HG02759 (cell line): Measurements from ENCODE around the gene B3GNT4.
"Not testable (repeated sequence)": the region's sequence is repeated elsewhere in the genome, so short reads cannot be mapped to it uniquely, and the experiment has no call there.

Source experiments
- ATAC-seq: cut with Tn5 transposase; IDR thresholded peaks from one replicate; pipeline ENCODE4 v1.9.1; 2021; ENCODE audit warnings: mild to moderate bottlenecking, moderate library complexity; ENCODE audit not compliant: unreplicated experiment

Gene B3GNT4

GRCh38 chr12:122208073-122208820, 4.7 kb downstream of the B3GNT4 start:
- ATAC-seq: no peak

GRCh38 chr12:122215771-122216170, 12.3 kb downstream of the B3GNT4 start:
- no peak for ATAC-seq

- no peak for ATAC-seq
These were observed 12.9 kb downstream of the B3GNT4 start for GRCh38 chr12:122216445-122216844.

GRCh38 chr12:122225683-122226365, 22.3 kb downstream of the B3GNT4 start, which contains the start of gene DIABLO:
Gene DIABLO (minus strand): TSS chr12:122226052. CDS start chr12:122226014, 38 bp downstream.
- ATAC-seq: peak; percentile 90

GRCh38 chr12:122226366-122227125, 23.0 kb downstream of the B3GNT4 start:
- no peak for ATAC-seq

GRCh38 chr12:122227341-122227740, 23.8 kb downstream of the B3GNT4 start:
- ATAC-seq: no peak

- no peak for ATAC-seq
These were observed 24.6 kb downstream of the B3GNT4 start for GRCh38 chr12:122228092-122228491.

GRCh38 chr12:122230798-122231197, 27.3 kb downstream of the B3GNT4 start:
- no peak for ATAC-seq

GRCh38 chr12:122232691-122233090, 29.2 kb downstream of the B3GNT4 start:
- no peak for ATAC-seq

GRCh38 chr12:122235741-122236140, 32.2 kb downstream of the B3GNT4 start:
- no peak for ATAC-seq

- no peak for ATAC-seq
These were observed 35.4 kb downstream of the B3GNT4 start for GRCh38 chr12:122238861-122239260.

- no peak for ATAC-seq
These were observed 40.5 kb downstream of the B3GNT4 start for GRCh38 chr12:122243965-122244364.

GRCh38 chr12:122244565-122245371, 41.3 kb downstream of the B3GNT4 start:
- no peak for ATAC-seq

GRCh38 chr12:122245553-122245952, 42.0 kb downstream of the B3GNT4 start:
- no peak for ATAC-seq

GRCh38 chr12:122250047-122250446, 46.5 kb downstream of the B3GNT4 start:
- no peak for ATAC-seq

GRCh38 chr12:122250536-122250935, 47.0 kb downstream of the B3GNT4 start:
- ATAC-seq: no peak

- not testable (repeated sequence) for ATAC-seq
These were observed 55.0 kb downstream of the B3GNT4 start for GRCh38 chr12:122258462-122258861.
